Tibial nerve (tissue), 4 donors: ENCODE data around the gene USP24.

ENCODE experiments used
- CTCF ChIP-seq, 5 experiments: fragments of 200-600 bp in 3 of 5; fragments of 450-650 bp in 2 of 5; sonication (generic) in 3 of 5; IDR thresholded peaks; one replicate each; pipeline ENCODE4 v1.5.1; 2016 to 2019; ENCODE audit warnings: antibody characterized with exemption in 5 of 5, mild to moderate bottlenecking in 3 of 5, moderate library complexity in 2 of 5
- EP300 ChIP-seq, 2 donors: sonication (generic); formaldehyde crosslinking; IDR thresholded peaks; one replicate each; pipeline ENCODE4 v1.6.1; 2017; ENCODE audit warnings: antibody characterized with exemption in 2 of 2, mild to moderate bottlenecking in 1 of 2

- TF ChIP-seq CTCF (IDR thresholded peaks at IDR 0.05) (no peak), EP300 (IDR thresholded peaks at IDR 0.05) (no peak)
Observed at GRCh38 chr1:55037733-55038551, 177.2 kb downstream of the USP24 start.
